ENCODE data around the gene WWOX.

DNA sequence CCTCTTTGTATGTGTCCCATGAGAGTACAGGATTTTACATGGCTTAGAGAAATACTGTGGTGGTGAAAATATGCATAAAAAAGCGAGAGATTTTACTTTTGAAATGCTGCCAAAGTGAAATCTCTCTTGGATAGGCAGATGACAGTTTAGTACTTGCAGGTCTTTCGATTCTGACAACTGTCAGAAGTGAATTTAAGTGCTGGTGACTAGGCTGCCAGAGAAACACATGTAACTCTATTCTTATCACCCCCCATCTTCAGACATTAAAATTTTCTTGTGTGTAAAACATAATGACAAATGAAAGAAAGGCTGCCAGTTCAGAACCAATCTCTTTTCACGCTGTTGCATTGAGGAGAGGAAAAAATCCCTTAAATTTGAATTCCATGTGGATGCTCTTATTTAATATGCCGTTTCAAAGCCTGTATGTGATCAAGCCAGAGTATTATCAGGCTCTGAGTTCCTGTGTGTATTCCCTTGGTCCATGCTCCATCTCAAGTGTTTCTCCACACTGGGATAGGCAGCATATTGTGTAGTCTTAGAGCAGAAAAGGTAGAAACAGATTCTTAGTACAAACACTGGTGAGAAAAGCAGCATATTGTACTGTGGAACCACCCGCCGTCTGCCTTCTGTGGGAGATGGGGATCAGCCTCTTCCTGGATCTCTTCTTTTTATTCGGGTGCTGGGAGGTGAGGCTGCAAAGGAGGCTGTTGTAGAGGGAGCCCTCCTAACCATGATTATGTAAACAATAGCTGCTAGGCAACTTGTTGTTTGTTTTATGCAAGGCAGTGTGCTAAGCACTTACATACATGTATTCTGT is 291.3 kb downstream of the WWOX start:
- TF ChIP-seq, protein P1, sequence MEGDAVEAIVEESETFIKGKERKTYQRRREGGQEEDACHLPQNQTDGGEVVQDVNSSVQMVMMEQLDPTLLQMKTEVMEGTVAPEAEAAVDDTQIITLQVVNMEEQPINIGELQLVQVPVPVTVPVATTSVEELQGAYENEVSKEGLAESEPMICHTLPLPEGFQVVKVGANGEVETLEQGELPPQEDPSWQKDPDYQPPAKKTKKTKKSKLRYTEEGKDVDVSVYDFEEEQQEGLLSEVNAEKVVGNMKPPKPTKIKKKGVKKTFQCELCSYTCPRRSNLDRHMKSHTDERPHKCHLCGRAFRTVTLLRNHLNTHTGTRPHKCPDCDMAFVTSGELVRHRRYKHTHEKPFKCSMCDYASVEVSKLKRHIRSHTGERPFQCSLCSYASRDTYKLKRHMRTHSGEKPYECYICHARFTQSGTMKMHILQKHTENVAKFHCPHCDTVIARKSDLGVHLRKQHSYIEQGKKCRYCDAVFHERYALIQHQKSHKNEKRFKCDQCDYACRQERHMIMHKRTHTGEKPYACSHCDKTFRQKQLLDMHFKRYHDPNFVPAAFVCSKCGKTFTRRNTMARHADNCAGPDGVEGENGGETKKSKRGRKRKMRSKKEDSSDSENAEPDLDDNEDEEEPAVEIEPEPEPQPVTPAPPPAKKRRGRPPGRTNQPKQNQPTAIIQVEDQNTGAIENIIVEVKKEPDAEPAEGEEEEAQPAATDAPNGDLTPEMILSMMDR (IDR thresholded peaks at IDR 0.05), result no peak
- TF ChIP-seq POLR2A (IDR thresholded peaks at IDR 0.05) (no peak), EP300 (IDR thresholded peaks at IDR 0.05) (no peak)
